Astrocyte of the spinal cord (primary cell): ENCODE results near the gene OR52K1.
"Not testable (repeated sequence)": the region's sequence is repeated elsewhere in the genome, so short reads cannot be mapped to it uniquely, and the experiment has no call there.

Experiments
- DNase-seq: peaks from one replicate; pipeline ENCODE4 v3.0.0; 2011; ENCODE audit warnings: low read depth, low spot score
- H3K4me3 ChIP-seq: 2 replicates; pipeline ENCODE4 v1.5.1; 2011; ENCODE audit warnings: low read depth, mild to moderate bottlenecking, low read length, moderate library complexity
- in situ Hi-C: cut with HindIII; loops from 2 replicates; pipeline ENCODE4 v1.10.0; 2017; ENCODE audit warnings: low sequenced_read_pairs
- TF ChIP-seq, protein P1 (sequence below): IDR thresholded peaks from 2 replicates; pipeline ENCODE4 v1.5.1; 2012; ENCODE audit warnings: low read depth, mild to moderate bottlenecking, low read length, inconsistent platforms

OR52K1 gene

DNA sequence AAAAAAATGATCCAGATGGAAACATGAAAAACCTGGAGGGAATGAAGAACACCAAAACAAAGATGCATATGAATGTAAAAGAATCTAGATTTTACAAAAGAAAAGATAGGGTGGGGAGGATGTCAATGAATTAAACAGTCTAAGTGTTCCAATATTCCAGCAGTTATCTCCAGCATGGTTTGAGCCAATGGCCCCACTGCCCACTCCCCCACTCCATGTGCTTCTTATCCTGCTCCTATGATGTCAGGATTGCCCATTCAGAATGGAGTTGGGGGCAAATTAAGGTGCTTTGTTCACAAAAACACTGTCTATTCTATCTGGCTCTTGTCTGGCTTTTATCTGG lies 1.2 kb upstream of the OR52K1 start:
- in situ Hi-C loops: no loop called here
- DNase-seq: no peak
- no peak overlapping the region for H3K4me3 ChIP-seq
- TF ChIP-seq, protein P1, sequence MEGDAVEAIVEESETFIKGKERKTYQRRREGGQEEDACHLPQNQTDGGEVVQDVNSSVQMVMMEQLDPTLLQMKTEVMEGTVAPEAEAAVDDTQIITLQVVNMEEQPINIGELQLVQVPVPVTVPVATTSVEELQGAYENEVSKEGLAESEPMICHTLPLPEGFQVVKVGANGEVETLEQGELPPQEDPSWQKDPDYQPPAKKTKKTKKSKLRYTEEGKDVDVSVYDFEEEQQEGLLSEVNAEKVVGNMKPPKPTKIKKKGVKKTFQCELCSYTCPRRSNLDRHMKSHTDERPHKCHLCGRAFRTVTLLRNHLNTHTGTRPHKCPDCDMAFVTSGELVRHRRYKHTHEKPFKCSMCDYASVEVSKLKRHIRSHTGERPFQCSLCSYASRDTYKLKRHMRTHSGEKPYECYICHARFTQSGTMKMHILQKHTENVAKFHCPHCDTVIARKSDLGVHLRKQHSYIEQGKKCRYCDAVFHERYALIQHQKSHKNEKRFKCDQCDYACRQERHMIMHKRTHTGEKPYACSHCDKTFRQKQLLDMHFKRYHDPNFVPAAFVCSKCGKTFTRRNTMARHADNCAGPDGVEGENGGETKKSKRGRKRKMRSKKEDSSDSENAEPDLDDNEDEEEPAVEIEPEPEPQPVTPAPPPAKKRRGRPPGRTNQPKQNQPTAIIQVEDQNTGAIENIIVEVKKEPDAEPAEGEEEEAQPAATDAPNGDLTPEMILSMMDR: no peak

DNA sequence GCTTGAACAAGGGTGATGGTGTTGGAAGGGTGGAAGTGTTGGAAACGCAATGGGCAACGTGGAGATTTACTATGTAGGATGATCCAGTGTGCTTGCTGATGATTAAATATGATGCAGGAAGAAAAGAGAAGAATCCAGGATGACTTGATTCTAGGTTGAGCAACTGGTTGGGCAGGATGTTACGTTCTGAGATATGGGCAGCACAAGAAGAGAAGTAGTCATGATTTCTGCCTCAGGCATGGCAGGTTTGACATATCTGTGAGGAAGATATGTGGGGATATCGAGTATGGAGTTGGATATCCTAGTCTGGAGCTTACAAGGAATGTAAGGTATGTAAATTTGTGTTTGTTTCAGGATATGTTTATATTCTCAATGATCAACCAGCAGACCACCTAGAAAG lies 1.9 kb downstream of the OR52K1 start:
- DNase-seq: no peak
- H3K4me3 ChIP-seq: no peak overlapping the region
- in situ Hi-C loops: no loop called here
- TF ChIP-seq, protein P1: no peak

DNA sequence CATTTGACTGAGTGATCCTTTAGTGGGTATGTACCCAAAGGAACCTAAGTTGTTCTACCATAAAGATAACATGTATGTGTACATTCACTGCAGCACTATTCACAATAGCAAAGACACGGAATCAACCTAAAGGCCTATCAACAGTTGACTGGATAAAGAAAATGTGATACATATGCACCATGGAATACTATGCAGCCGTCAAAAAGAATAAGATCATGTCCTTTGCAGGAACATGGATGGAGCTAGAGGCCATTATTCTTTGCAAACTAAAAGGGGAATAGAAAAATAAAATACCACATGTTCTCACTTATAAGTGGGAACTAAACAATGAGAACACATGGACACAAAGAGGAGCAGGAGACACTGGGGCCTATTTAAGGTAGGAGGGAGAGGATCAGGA lies 9.0 kb downstream of the OR52K1 start:
- in situ Hi-C loops, H3K4me3 ChIP-seq, DNase-seq: not testable (repeated sequence)

DNA sequence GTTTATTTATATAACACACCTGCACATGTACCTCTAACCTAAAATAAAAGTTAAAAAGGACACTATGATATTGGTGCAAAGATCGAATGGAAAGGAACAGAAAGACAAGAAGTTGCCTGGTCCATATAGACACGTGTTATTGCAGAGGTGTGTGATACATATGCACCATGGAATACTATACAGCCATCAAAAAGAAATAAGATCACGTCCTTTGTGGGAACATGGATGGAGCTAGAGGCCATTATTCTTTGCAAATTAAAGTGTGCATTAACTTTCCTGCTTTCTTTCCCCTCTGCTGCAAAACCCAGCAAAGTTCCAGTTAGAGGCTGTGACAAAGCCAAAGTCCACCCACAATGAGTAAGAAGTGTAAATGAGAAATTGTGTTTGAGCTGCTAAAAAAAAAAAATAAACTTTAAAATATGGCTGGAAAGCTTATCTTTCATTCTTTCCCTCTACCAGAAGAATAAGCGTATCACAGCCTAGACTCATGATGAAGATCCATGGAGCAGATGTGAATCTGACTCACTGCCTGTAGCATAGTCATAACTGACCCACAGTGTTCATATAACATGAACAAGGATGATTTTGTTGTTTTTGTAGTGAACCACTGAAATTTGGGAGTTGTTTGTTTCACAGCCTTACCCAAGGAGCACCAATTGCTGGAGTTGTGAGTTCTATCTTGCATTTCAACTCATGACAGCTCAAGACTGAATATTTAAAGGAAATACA lies 9.6 kb downstream of the OR52K1 start:
- H3K4me3 ChIP-seq: no peak overlapping the region
- in situ Hi-C loops: no loop called here
- TF ChIP-seq, protein P1: no peak
- DNase-seq: no peak

DNA sequence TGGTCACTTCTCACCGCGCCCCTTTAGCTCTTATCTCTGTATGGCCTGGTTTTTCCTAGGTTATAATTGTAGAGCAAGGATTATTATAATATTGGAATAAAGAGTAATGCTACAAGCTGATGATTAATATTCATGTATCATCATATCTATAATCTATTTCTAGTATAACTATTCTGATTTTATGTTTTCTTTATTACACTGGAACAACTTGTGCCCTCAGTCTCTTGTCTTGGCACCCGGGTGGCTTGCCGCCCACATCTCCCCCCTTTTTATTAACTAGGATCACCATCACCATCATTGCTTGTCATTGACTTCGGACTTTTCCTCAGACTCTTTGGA lies 11.0 kb downstream of the OR52K1 start:
- TF ChIP-seq, protein P1: no peak
- no peak for DNase-seq
- H3K4me3 ChIP-seq: no peak overlapping the region
- in situ Hi-C loops: no loop called here

DNA sequence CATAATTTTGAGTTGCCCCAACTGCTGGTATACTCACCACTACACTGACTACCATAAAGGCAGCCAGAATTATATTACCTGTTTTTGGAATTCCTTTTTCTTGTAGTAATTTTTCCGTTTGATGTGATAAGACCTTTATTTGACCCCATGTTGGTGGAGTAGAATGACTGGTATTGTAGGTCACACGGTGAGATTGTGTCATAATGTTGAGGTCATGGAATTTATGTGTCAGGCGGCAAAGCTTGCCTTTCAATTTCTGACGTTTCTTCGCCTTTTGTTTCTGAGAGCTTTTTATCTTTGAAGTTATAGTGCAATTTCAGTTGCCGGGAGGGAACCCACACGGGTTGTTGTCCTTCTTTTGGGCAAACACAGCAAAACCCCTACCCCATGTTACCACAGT lies 13.0 kb downstream of the OR52K1 start:
- in situ Hi-C loops: no loop called here
- no peak for DNase-seq
- H3K4me3 ChIP-seq: no peak overlapping the region
- TF ChIP-seq, protein P1: no peak

DNA sequence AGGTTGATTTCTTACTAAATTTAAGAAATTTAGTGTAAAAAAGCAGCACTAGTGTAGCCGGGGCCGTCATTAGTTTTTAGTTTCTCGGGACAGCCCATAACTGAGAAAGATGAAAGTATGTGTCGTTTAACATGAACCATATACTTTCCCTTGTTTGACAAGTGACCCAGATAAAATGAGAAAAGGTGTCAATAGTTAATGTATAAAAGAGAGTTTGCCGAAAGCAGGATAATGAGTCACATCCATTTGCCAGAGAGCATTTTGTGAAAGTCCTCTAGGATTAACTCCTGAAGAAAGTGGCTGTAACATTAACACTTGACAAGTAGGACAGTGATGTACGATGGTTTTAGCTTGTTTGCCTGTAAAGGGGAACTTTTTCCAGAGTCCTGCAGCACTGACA lies 13.5 kb downstream of the OR52K1 start:
- DNase-seq: no peak
- TF ChIP-seq, protein P1: no peak
- no peak overlapping the region for H3K4me3 ChIP-seq
- in situ Hi-C loops: no loop called here
